KMS-11 (cell line): ENCODE results near the gene STAC3.

ENCODE experiments used
- H2AFZ ChIP-seq: fragments of 200-600 bp; sonication (generic); 2 replicates; pipeline ENCODE4 v1.6.1; 2016; ENCODE audit warnings: antibody characterized with exemption, mixed run types, low read depth
- H3K27ac ChIP-seq: fragments of 200-600 bp; sonication (generic); 2 replicates; pipeline ENCODE4 v1.6.1; 2016; ENCODE audit warnings: mild to moderate bottlenecking, mixed run types
- H3K27me3 ChIP-seq: fragments of 200-600 bp; sonication (generic); 2 replicates; pipeline ENCODE4 v1.6.1; 2017; ENCODE audit warnings: mild to moderate bottlenecking, low read depth, mixed run types, moderate library complexity; ENCODE audit not compliant: insufficient read depth
- H3K36me3 ChIP-seq: fragments of 200-600 bp; sonication (generic); 2 replicates; pipeline ENCODE4 v1.6.1; 2017; ENCODE audit warnings: mild to moderate bottlenecking, mixed run types; ENCODE audit not compliant: insufficient read depth
- H3K4me1 ChIP-seq: fragments of 200-600 bp; sonication (generic); 2 replicates; pipeline ENCODE4 v1.6.1; 2016; ENCODE audit warnings: mild to moderate bottlenecking, low read depth, mixed run types; ENCODE audit not compliant: poor library complexity, severe bottlenecking
- H3K4me2 ChIP-seq: fragments of 200-600 bp; sonication (generic); 2 replicates; pipeline ENCODE4 v1.7.0; 2016; ENCODE audit warnings: mild to moderate bottlenecking, mixed run types
- H3K4me3 ChIP-seq: fragments of 200-600 bp; sonication (generic); IDR thresholded peaks from 2 replicates; pipeline ENCODE4 v1.6.1; 2017; ENCODE audit warnings: low read depth, low read length, mixed read lengths; ENCODE audit not compliant: insufficient read depth
- H3K79me2 ChIP-seq: fragments of 200-600 bp; sonication (generic); 2 replicates; pipeline ENCODE4 v1.6.1; 2016; ENCODE audit warnings: low read depth, mixed run types; ENCODE audit not compliant: insufficient read depth
- H3K9ac ChIP-seq: fragments of 200-600 bp; sonication (generic); 2 replicates; pipeline ENCODE4 v1.6.1; 2016; ENCODE audit warnings: mild to moderate bottlenecking, mixed run types
- H4K20me1 ChIP-seq: fragments of 200-600 bp; sonication (generic); 2 replicates; pipeline ENCODE4 v1.6.1; 2016; ENCODE audit warnings: mild to moderate bottlenecking, mixed run types; ENCODE audit not compliant: insufficient read depth
- CTCF ChIP-seq: fragments of 200-600 bp; sonication (generic); conservative IDR thresholded peaks from 2 replicates; pipeline ENCODE4 v1.6.1; 2017; ENCODE audit warnings: low read depth, mild to moderate bottlenecking, antibody characterized with exemption, low read length, moderate library complexity, mixed read lengths

The STAC3 gene

DNA sequence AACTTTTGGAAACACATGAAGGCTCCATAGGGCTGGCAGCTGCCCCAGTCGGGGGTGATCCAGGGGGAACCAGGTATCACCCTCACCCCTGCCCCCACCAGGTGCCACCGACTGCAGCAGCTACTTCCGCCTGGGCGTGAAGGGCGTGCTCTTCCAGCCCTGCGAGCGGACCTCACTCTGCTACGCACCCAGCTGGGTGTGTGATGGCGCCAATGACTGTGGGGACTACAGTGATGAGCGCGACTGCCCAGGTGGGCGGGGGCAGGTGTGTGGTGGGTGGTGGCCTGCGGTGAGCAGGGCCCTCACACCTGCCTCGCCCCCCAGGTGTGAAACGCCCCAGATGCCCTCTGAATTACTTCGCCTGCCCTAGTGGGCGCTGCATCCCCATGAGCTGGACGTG, 56.7 kb downstream of the STAC3 start:
- no peak overlapping the region for H2AFZ ChIP-seq
- no peak overlapping the region for H3K27ac ChIP-seq
- H3K4me1 ChIP-seq, result no peaks in the 10 kb centered on the region
- no peaks in the 10 kb centered on the region for H4K20me1 ChIP-seq
- H3K4me3 ChIP-seq, result no peak overlapping the region
- H3K27me3 ChIP-seq, result peaks cover 58% of the 10 kb centered on the region
- H3K79me2 ChIP-seq, result no peaks in the 10 kb centered on the region
- TF ChIP-seq CTCF, result no peak
- H3K9ac ChIP-seq, result no peak overlapping the region
- H3K4me2 ChIP-seq, result no peak overlapping the region
- no peaks in the 10 kb centered on the region for H3K36me3 ChIP-seq

DNA sequence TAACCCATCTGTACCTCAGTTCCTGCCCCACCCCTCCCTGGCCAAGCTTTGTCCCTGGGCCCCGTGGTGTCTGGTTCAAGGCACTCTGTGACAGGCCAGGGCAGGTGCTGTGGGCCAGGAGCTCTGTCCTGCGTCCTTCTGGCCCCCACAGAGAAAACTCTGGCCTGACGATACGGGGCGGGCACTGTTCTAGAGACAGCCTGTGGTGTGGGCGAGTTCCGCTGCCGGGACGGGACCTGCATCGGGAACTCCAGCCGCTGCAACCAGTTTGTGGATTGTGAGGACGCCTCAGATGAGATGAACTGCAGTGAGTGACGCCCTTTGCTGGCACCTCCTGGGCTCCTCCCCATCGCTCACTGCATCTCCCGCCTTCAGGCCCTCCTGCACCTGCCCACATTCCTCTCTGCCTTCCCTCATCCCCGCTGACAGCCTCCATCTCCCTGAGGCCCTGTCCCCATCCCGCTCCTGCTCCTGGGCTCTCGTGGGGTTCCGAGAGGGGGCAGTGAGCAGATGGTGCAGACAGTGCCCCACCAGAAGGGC, 57.2 kb downstream of the STAC3 start:
- Histone ChIP-seq H3K4me3 (no peak overlapping the region), H3K79me2 (no peaks in the 10 kb centered on the region), H3K9ac (no peak overlapping the region), H3K27me3 (peaks cover 56% of the 10 kb centered on the region), H3K4me2 (no peak overlapping the region), H2AFZ (no peak overlapping the region), H3K4me1 (no peaks in the 10 kb centered on the region), H3K27ac (no peak overlapping the region), H3K36me3 (no peaks in the 10 kb centered on the region), H4K20me1 (no peaks in the 10 kb centered on the region)
- no peak for TF ChIP-seq CTCF
